Endothelial cell of umbilical vein (primary cell): ENCODE data around the gene ETFDH. TPM values are rescaled to one million over a fixed set of nuclear protein-coding genes. Genes with fewer than 3 reads are reported as not detected.

Experiments
- BruUV-seq: library from RNA; stranded (reverse); fragments of 400-500 nt; replicated peaks from 2 replicates; lab custom pipeline; 2021; lab: Mats Ljungman, UMichigan
- CTCF ChIA-PET: fragments of 300-600, 350-600 bp; sonication (Branson Sonifier 250); formaldehyde crosslinking; loops from one replicate; lab custom pipeline; 2021; ENCODE audit warnings: antibody characterized with exemption, inconsistent platforms; lab: Charles Lee
- POLR2A ChIA-PET: fragments of 300-600, 350-600 bp; sonication (Branson Sonifier 250); formaldehyde crosslinking; loops from one replicate; lab custom pipeline; 2021; ENCODE audit warnings: antibody characterized with exemption, inconsistent platforms; lab: Charles Lee
- DNase-seq: peaks from one replicate; pipeline ENCODE4 v3.0.0-alpha.2; 2011; ENCODE audit warnings: low read depth, low spot score
- FAIRE-seq: peaks from 2 replicates; lab custom pipeline; 2011; peaks lifted over from hg19 to GRCh38; lab: Jason Lieb, UNC
- H2AFZ ChIP-seq: 2 replicates; pipeline ENCODE4 v1.6.0; 2012; ENCODE audit warnings: low read depth, low read length, control low read depth, inconsistent platforms
- H3K27ac ChIP-seq: 2 replicates; pipeline ENCODE4 v1.5.1; 2011; ENCODE audit warnings: low read depth, mild to moderate bottlenecking, control low read depth, low read length, moderate library complexity; ENCODE audit not compliant: insufficient read depth
- H3K27me3 ChIP-seq, 2 experiments: 2 replicates each; pipeline versions ENCODE4 v1.6.0 to v1.6.1; 2011; ENCODE audit warnings: low read length in 2 of 2, mixed read lengths in 1 of 2; ENCODE audit not compliant: control insufficient read depth in 2 of 2, insufficient read depth in 2 of 2
- H3K36me3 ChIP-seq, 2 experiments: 2 replicates in 1 of 2; 3 replicates in 1 of 2; pipeline ENCODE4 v1.5.1; 2011; ENCODE audit warnings: low read length in 2 of 2, mild to moderate bottlenecking in 1 of 2, moderate library complexity in 1 of 2; ENCODE audit not compliant: control insufficient read depth in 2 of 2, insufficient read depth in 2 of 2; ENCODE audit errors: extremely low read depth in 1 of 2
- H3K4me1 ChIP-seq: 3 replicates; pipeline ENCODE4 v1.5.1; 2011; ENCODE audit warnings: mild to moderate bottlenecking, low read length; ENCODE audit not compliant: control insufficient read depth, insufficient read depth; ENCODE audit errors: extremely low read depth
- H3K4me2 ChIP-seq: 2 replicates; pipeline ENCODE4 v1.6.1; 2011; ENCODE audit warnings: low read length, control low read depth, mixed read lengths; ENCODE audit not compliant: insufficient read depth
- H3K4me3 ChIP-seq, 3 experiments: fragments of 200-600 bp in 1 of 3; sonication (generic), shearing (Covaris generic) in 1 of 3; replicated peaks in 1 of 3; 2 replicates each; pipeline ENCODE4 v1.5.1; 2011 to 2016; ENCODE audit warnings: control low read depth in 3 of 3, low read length in 3 of 3, mild to moderate bottlenecking in 2 of 3, inconsistent platforms in 1 of 3, low read depth in 1 of 3, moderate library complexity in 1 of 3; ENCODE audit not compliant: insufficient read depth in 1 of 3
- H3K79me2 ChIP-seq: 2 replicates; pipeline ENCODE4 v1.6.0; 2012; ENCODE audit warnings: low read length, inconsistent platforms; ENCODE audit not compliant: control insufficient read depth, insufficient read depth
- H3K9ac ChIP-seq: replicated peaks from 2 replicates; pipeline ENCODE3; 2011; ENCODE audit warnings: low read length, control low read depth; ENCODE audit not compliant: insufficient read depth; ENCODE audit errors: extremely low read depth
- H3K9me1 ChIP-seq: replicated peaks from 3 replicates; pipeline ENCODE4 v1.6.0; 2011; ENCODE audit warnings: mild to moderate bottlenecking, low read length; ENCODE audit not compliant: control insufficient read depth, insufficient read depth; ENCODE audit errors: extremely low read depth
- H3K9me3 ChIP-seq: replicated peaks from 2 replicates; pipeline ENCODE4 v1.5.1; 2012; ENCODE audit warnings: low read length, inconsistent platforms; ENCODE audit not compliant: control insufficient read depth, insufficient read depth
- H4K20me1 ChIP-seq: replicated peaks from 2 replicates; pipeline ENCODE3; 2011; ENCODE audit warnings: mild to moderate bottlenecking, low read length; ENCODE audit not compliant: control insufficient read depth, insufficient read depth; ENCODE audit errors: extremely low read depth
- EZH2 ChIP-seq: IDR thresholded peaks from 2 replicates; pipeline ENCODE4 v1.6.1; 2012; ENCODE audit warnings: borderline replicate concordance, low read depth, mild to moderate bottlenecking, moderate library complexity, low read length, inconsistent platforms; ENCODE audit not compliant: severe bottlenecking
- FOS ChIP-seq: IDR thresholded peaks from 2 replicates; pipeline ENCODE4 v1.6.1; 2011; ENCODE audit warnings: mild to moderate bottlenecking, low read length, moderate library complexity, borderline replicate concordance; ENCODE audit not compliant: insufficient read depth
- GATA2 ChIP-seq: IDR thresholded peaks from 2 replicates; pipeline ENCODE4 v1.7.0; 2011; ENCODE audit warnings: low read depth, mild to moderate bottlenecking, moderate library complexity, mixed read lengths, low read length; ENCODE audit not compliant: insufficient read length, insufficient read depth
- JUN ChIP-seq: IDR thresholded peaks from 2 replicates; pipeline ENCODE4 v1.6.1; 2011; ENCODE audit warnings: borderline replicate concordance, low read depth; ENCODE audit not compliant: insufficient read length, insufficient read depth
- MYC ChIP-seq: IDR thresholded peaks from one replicate; pipeline ENCODE4 v1.6.1; 2011; ENCODE audit warnings: mild to moderate bottlenecking, low read depth, low read length
- POLR2A ChIP-seq: IDR thresholded peaks from 2 replicates; pipeline ENCODE4 v1.6.1; 2012; ENCODE audit warnings: low read depth, mild to moderate bottlenecking, control low read depth, low read length
- POLR2AphosphoS5 ChIP-seq: IDR thresholded peaks from 2 replicates; pipeline ENCODE4 v1.6.1; 2012; ENCODE audit warnings: low read depth, mild to moderate bottlenecking, control low read depth, low read length, moderate library complexity; ENCODE audit not compliant: insufficient read depth
- dilution Hi-C: fragments of 300-500 bp; cut with MboI; formaldehyde crosslinking; loops from one replicate; pipeline ENCODE4 v1.15.0; 2019; ENCODE audit warnings: low sequenced_read_pairs; ENCODE audit not compliant: extremely low pct_ligation_motif_present
- intact Hi-C: fragments of 100-400 bp; cut with micrococcal nuclease; formaldehyde crosslinking; loops from one replicate; pipeline ENCODE4 v1.10.0; 2022
- polyA plus RNA-seq, 4 experiments: library from polyadenylated mRNA; depleted of rRNA in 3 of 4; stranded (reverse) in 3 of 4; unstranded in 1 of 4; fragments of >200 nt; gene quantifications; 2 replicates each; pipeline versions ENCODE4 v1.2.1 to v1.2.3, GENCODE V29; 2011 to 2012; ENCODE audit warnings: missing spikeins in 1 of 4
- total RNA-seq: library from RNA; stranded (reverse); gene quantifications from 2 replicates; pipeline ENCODE4 v1.2.3, GENCODE V29; 2021
- TF ChIP-seq, protein P1 (sequence below): IDR thresholded peaks from 2 replicates; pipeline ENCODE4 v1.6.1; 2011; ENCODE audit not compliant: insufficient read depth, insufficient read length
- TF ChIP-seq, protein P2 (sequence below), 2 donors: IDR thresholded peaks; 1 replicate in 1 of 2; 2 replicates in 1 of 2; pipeline ENCODE4 v1.5.1; 2011; ENCODE audit warnings: low read length in 2 of 2, mild to moderate bottlenecking in 2 of 2, moderate library complexity in 2 of 2, control low read depth in 1 of 2, inconsistent platforms in 1 of 2, low read depth in 1 of 2; ENCODE audit not compliant: insufficient read depth in 1 of 2; ENCODE audit errors: extremely low read depth in 1 of 2

ETFDH gene
- total and polyA plus RNA-seq, 2 donors (not counting 3 experiments of a cell fraction or from before 2014, with no cell fraction given) = 17.3 to 22.3 TPM

DNA sequence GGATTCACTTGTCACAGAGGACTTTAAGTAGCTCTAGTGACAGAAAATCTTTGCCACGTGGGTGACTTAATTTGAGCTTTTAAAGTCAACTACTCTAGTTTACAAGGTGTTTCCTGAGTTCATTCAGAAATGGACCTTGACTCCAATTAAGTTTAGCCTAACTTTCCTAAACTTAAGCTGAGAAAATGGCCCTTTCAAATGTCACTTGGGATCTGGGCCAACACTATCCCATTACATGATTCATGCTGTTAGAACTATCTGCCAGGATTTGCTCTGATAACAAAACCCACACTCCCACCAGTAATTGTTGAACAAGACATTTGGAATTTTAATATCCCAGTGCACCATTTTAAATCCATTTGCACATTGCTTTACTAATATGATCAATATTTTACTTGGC, 41.2 kb upstream of the ETFDH start:
- FAIRE-seq = peak; percentile 50
- POLR2A ChIA-PET = no interaction called here
- no peaks in the 10 kb centered on the region for H3K27me3 ChIP-seq
- no peak for TF ChIP-seq EZH2
- TF ChIP-seq POLR2A = no peak
- TF ChIP-seq, protein P1, sequence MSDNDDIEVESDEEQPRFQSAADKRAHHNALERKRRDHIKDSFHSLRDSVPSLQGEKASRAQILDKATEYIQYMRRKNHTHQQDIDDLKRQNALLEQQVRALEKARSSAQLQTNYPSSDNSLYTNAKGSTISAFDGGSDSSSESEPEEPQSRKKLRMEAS = no peak
- no peak for TF ChIP-seq FOS
- TF ChIP-seq, protein P2, sequence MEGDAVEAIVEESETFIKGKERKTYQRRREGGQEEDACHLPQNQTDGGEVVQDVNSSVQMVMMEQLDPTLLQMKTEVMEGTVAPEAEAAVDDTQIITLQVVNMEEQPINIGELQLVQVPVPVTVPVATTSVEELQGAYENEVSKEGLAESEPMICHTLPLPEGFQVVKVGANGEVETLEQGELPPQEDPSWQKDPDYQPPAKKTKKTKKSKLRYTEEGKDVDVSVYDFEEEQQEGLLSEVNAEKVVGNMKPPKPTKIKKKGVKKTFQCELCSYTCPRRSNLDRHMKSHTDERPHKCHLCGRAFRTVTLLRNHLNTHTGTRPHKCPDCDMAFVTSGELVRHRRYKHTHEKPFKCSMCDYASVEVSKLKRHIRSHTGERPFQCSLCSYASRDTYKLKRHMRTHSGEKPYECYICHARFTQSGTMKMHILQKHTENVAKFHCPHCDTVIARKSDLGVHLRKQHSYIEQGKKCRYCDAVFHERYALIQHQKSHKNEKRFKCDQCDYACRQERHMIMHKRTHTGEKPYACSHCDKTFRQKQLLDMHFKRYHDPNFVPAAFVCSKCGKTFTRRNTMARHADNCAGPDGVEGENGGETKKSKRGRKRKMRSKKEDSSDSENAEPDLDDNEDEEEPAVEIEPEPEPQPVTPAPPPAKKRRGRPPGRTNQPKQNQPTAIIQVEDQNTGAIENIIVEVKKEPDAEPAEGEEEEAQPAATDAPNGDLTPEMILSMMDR (IDR thresholded peaks at IDR 0.05; ENCODE audit: extremely low read depth in 1 of 2, insufficient read depth in 1 of 2, low read depth in 1 of 2, low read length in 2 of 2) = no peak
- BruUV-seq = no TSS peak
- H3K4me3 ChIP-seq = no peak overlapping the region
- CTCF ChIA-PET = interaction anchor here (1.4 to 2.8 kb wide), 2 partner anchors 135 to 375 kb away, joined by 7 to 10 read pairs; no protein-coding TSS in a partner anchor
- H3K9ac ChIP-seq = no peak overlapping the region
- no peaks in the 10 kb centered on the region for H3K9me3 ChIP-seq
- H4K20me1 ChIP-seq = no peaks in the 10 kb centered on the region
- no peak overlapping the region for H2AFZ ChIP-seq
- no peaks in the 10 kb centered on the region for H3K36me3 ChIP-seq
- dilution Hi-C loops = no loop called here
- no peaks in the 10 kb centered on the region for H3K9me1 ChIP-seq
- no peak overlapping the region for H3K27ac ChIP-seq
- H3K4me2 ChIP-seq = no peak overlapping the region
- H3K4me1 ChIP-seq = no peaks in the 10 kb centered on the region
- no peaks in the 10 kb centered on the region for H3K79me2 ChIP-seq
- intact Hi-C loops = no loop called here
- peak; percentile 62 for DNase-seq

DNA sequence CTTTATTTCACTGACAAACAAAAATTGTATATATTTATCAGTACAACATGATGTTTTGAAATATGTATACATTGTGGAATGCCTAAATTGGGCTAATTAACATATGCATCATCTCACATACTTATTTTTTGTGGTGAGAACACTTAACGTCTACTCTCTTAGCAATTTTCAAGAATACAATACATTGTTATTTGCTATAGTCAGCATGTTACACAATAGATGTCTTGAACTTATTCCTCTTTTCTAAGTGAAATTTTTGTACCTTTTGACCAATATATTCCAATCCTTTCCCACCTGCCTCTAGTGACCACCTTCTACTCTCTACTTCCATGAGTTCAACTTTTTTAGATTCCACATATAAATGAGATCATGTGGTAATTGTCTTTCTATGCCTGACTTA, 35.5 kb upstream of the ETFDH start:
- no peak overlapping the region for H3K4me2 ChIP-seq
- no TSS peak for BruUV-seq
- intact Hi-C loops (no loop called here), dilution Hi-C loops (no loop called here)
- H3K9me3 ChIP-seq = no peaks in the 10 kb centered on the region
- H3K4me3 ChIP-seq = no peak overlapping the region
- CTCF ChIA-PET = no interaction called here
- H3K27me3 ChIP-seq = no peaks in the 10 kb centered on the region
- no peak overlapping the region for H3K9ac ChIP-seq
- DNase-seq = no peak
- no peaks in the 10 kb centered on the region for H3K79me2 ChIP-seq
- H3K9me1 ChIP-seq = no peaks in the 10 kb centered on the region
- no peak overlapping the region for H3K27ac ChIP-seq
- no peaks in the 10 kb centered on the region for H3K36me3 ChIP-seq
- H2AFZ ChIP-seq = no peak overlapping the region
- no peak for TF ChIP-seq POLR2AphosphoS5
- no peak for TF ChIP-seq JUN
- no peak for TF ChIP-seq FOS
- TF ChIP-seq, protein P1 = no peak
- no peak for TF ChIP-seq MYC
- TF ChIP-seq GATA2 = no peak
- TF ChIP-seq, protein P2 (IDR thresholded peaks at IDR 0.05; ENCODE audit: extremely low read depth in 1 of 2, insufficient read depth in 1 of 2, low read depth in 1 of 2, low read length in 2 of 2) = no peak
- no peak for TF ChIP-seq POLR2A
- no peak for TF ChIP-seq EZH2
- H4K20me1 ChIP-seq = no peaks in the 10 kb centered on the region
- H3K4me1 ChIP-seq = no peaks in the 10 kb centered on the region
- FAIRE-seq = no peak
- POLR2A ChIA-PET = no interaction called here
